OCI-LY3 (cell line): ENCODE measurements around the gene CFAP99.

Experiments
- H2AFZ ChIP-seq: fragments of 200-600, 300-600 bp; shearing (Covaris generic); 2 replicates; pipeline ENCODE4 v1.6.0; 2014; ENCODE audit warnings: antibody characterized with exemption, low read depth, low read length
- H3K27ac ChIP-seq: fragments of 200-600, 300-600 bp; sonication (generic); 2 replicates; pipeline ENCODE4 v1.5.1; 2014; ENCODE audit warnings: mild to moderate bottlenecking, low read length, moderate library complexity, mixed read lengths
- H3K27me3 ChIP-seq: fragments of 200-600, 300-600 bp; sonication (generic); 2 replicates; pipeline ENCODE4 v1.6.1; 2014; ENCODE audit warnings: low read depth, low read length, mixed read lengths
- H3K36me3 ChIP-seq: fragments of 200-600, 300-600 bp; sonication (generic); replicated peaks from 2 replicates; pipeline ENCODE3; 2014; ENCODE audit warnings: low read depth, low read length, mixed read lengths
- H3K4me1 ChIP-seq: fragments of 300-600, 200-600 bp; sonication (generic); 2 replicates; pipeline ENCODE4 v1.6.1; 2014; ENCODE audit warnings: low read length, mixed read lengths
- H3K4me2 ChIP-seq: fragments of 200-600, 300-600 bp; sonication (generic); 2 replicates; pipeline ENCODE4 v1.6.1; 2014; ENCODE audit warnings: low read length, mixed read lengths
- H3K4me3 ChIP-seq: fragments of 300-600, 200-600 bp; sonication (generic); 2 replicates; pipeline ENCODE4 v1.5.1; 2014; ENCODE audit warnings: antibody characterized with exemption, mild to moderate bottlenecking, low read length, moderate library complexity
- H3K79me2 ChIP-seq: fragments of 300-600, 200-600 bp; shearing (Covaris generic); 2 replicates; pipeline ENCODE4 v1.6.1; 2014; ENCODE audit warnings: mild to moderate bottlenecking, low read length, mixed read lengths
- H3K9ac ChIP-seq: fragments of 300-600, 200-600 bp; shearing (Covaris generic); 2 replicates; pipeline ENCODE4 v1.6.0; 2014; ENCODE audit warnings: mild to moderate bottlenecking, low read length, moderate library complexity
- H3K9me3 ChIP-seq: fragments of 200-600, 300-600 bp; shearing (Covaris generic); 2 replicates; pipeline ENCODE4 v1.6.1; 2014; ENCODE audit warnings: low read length, mixed read lengths; ENCODE audit not compliant: insufficient read depth
- H4K20me1 ChIP-seq: fragments of 200-600, 300-600 bp; sonication (generic); 2 replicates; pipeline ENCODE4 v1.6.1; 2016; ENCODE audit warnings: low read length, mixed read lengths; ENCODE audit not compliant: insufficient read depth
- EZH2phosphoT487 ChIP-seq: fragments of 200-600 bp; shearing (Covaris generic); IDR thresholded peaks from 2 replicates; pipeline ENCODE4 v1.6.1; 2018; ENCODE audit warnings: antibody characterized with exemption, mixed run types, low read depth
- TF ChIP-seq, protein P1 (sequence below): fragments of 200-600, 300-600 bp; sonication (generic); IDR thresholded peaks from 2 replicates; pipeline ENCODE4 v1.5.1; 2014; ENCODE audit warnings: antibody characterized with exemption, low read length, low read depth

The CFAP99 gene

DNA sequence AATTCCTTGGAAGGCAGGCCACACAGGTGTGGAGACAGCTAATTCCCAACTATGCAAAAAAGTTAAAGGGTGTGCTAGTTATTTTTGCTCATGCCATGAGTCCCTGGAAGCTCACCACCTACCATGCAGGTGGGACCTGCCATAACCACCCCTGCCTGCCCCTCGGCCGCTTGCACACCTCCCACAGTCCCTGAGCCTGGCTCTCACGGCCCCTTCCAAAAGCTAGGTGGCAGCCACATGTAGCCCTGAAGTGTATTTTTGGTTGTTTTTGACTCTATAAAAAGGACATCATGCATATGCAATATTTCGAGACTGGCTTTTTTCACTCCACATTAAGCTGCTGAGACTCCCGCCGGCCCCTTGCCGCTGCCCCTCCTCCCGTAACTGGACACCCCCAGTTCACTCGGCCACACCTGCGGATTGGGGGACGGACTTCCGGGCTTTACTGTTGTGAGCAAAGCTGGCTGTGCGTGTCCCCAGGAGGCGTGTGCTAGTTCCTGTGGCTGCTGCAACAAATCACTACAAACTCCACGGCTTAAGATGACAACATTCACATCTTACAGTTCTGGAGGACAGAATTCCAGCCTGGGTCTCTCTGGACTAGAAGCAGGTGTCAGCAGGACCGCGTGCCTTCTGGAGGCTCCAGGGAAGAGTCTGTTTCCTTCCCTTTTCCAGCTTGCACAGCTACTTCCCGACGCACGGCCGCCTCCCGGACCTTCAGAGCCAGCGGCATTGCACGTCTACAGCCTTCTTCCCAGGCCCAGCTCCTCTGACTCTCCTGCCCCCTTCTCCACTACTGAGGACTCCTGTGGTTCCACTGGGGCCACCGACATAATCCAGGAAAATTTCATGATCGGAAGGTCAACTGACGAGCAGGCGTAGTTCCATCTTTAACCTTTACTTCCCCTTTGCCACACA lies 25.1 kb upstream of the CFAP99 start:
- Histone ChIP-seq H3K27me3 (no peaks in the 10 kb centered on the region), H2AFZ (no peak overlapping the region), H3K79me2 (no peaks in the 10 kb centered on the region), H4K20me1 (no peaks in the 10 kb centered on the region), H3K9ac (no peak overlapping the region), H3K4me3 (no peak overlapping the region), H3K4me1 (no peaks in the 10 kb centered on the region), H3K9me3 (no peaks in the 10 kb centered on the region), H3K36me3 (no peaks in the 10 kb centered on the region), H3K4me2 (no peak overlapping the region), H3K27ac (no peak overlapping the region)
- TF ChIP-seq, protein P1, sequence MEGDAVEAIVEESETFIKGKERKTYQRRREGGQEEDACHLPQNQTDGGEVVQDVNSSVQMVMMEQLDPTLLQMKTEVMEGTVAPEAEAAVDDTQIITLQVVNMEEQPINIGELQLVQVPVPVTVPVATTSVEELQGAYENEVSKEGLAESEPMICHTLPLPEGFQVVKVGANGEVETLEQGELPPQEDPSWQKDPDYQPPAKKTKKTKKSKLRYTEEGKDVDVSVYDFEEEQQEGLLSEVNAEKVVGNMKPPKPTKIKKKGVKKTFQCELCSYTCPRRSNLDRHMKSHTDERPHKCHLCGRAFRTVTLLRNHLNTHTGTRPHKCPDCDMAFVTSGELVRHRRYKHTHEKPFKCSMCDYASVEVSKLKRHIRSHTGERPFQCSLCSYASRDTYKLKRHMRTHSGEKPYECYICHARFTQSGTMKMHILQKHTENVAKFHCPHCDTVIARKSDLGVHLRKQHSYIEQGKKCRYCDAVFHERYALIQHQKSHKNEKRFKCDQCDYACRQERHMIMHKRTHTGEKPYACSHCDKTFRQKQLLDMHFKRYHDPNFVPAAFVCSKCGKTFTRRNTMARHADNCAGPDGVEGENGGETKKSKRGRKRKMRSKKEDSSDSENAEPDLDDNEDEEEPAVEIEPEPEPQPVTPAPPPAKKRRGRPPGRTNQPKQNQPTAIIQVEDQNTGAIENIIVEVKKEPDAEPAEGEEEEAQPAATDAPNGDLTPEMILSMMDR: no peak
- no peak for TF ChIP-seq EZH2phosphoT487

- H3K36me3 ChIP-seq: no peaks in the 10 kb centered on the region
- H3K9ac ChIP-seq: no peak overlapping the region
- TF ChIP-seq EZH2phosphoT487: no peak
- H3K79me2 ChIP-seq: no peaks in the 10 kb centered on the region
- H3K4me1 ChIP-seq: no peaks in the 10 kb centered on the region
- no peak overlapping the region for H2AFZ ChIP-seq
- H3K4me2 ChIP-seq: no peak overlapping the region
- H4K20me1 ChIP-seq: no peaks in the 10 kb centered on the region
- no peaks in the 10 kb centered on the region for H3K9me3 ChIP-seq
- no peaks in the 10 kb centered on the region for H3K27me3 ChIP-seq
- no peak overlapping the region for H3K4me3 ChIP-seq
- no peak overlapping the region for H3K27ac ChIP-seq
Observed at GRCh38 chr4:2394528-2394927, 24.2 kb upstream of the CFAP99 start.

DNA sequence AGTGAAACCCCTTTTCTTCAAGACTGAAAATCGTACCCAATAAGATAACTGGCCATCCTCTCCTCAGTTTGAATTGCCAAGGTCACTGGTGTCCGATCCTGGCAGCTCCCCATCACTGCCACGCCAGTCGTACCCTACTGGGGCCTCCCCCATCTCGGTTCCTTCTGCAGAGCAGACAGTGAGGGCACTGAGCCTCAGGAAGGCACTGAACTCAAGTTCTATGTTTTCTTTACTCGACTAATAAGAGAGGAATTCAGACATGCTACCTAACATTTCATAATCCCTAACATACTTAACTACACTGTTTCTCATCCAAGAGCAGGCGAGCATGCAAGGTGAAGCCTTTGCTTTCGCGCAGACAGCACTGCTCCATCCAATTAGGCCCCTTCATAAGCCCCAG lies 23.7 kb upstream of the CFAP99 start:
- no peaks in the 10 kb centered on the region for H4K20me1 ChIP-seq
- H3K9ac ChIP-seq: no peak overlapping the region
- no peak overlapping the region for H3K4me3 ChIP-seq
- TF ChIP-seq EZH2phosphoT487: no peak
- no peaks in the 10 kb centered on the region for H3K27me3 ChIP-seq
- no peaks in the 10 kb centered on the region for H3K79me2 ChIP-seq
- H3K4me1 ChIP-seq: no peaks in the 10 kb centered on the region
- H3K4me2 ChIP-seq: no peak overlapping the region
- H3K36me3 ChIP-seq: no peaks in the 10 kb centered on the region
- H3K27ac ChIP-seq: no peak overlapping the region
- H3K9me3 ChIP-seq: no peaks in the 10 kb centered on the region
- no peak overlapping the region for H2AFZ ChIP-seq

GRCh38 chr4:2395584-2395983 lies 23.2 kb upstream of the CFAP99 start:
- no peaks in the 10 kb centered on the region for H4K20me1 ChIP-seq
- H3K4me2 ChIP-seq: no peak overlapping the region
- H3K36me3 ChIP-seq: no peaks in the 10 kb centered on the region
- no peaks in the 10 kb centered on the region for H3K9me3 ChIP-seq
- no peaks in the 10 kb centered on the region for H3K27me3 ChIP-seq
- TF ChIP-seq, protein P1: no peak
- no peak for TF ChIP-seq EZH2phosphoT487
- H2AFZ ChIP-seq: no peak overlapping the region
- no peak overlapping the region for H3K27ac ChIP-seq
- H3K4me1 ChIP-seq: no peaks in the 10 kb centered on the region
- H3K79me2 ChIP-seq: no peaks in the 10 kb centered on the region
- no peak overlapping the region for H3K4me3 ChIP-seq
- H3K9ac ChIP-seq: no peak overlapping the region

DNA sequence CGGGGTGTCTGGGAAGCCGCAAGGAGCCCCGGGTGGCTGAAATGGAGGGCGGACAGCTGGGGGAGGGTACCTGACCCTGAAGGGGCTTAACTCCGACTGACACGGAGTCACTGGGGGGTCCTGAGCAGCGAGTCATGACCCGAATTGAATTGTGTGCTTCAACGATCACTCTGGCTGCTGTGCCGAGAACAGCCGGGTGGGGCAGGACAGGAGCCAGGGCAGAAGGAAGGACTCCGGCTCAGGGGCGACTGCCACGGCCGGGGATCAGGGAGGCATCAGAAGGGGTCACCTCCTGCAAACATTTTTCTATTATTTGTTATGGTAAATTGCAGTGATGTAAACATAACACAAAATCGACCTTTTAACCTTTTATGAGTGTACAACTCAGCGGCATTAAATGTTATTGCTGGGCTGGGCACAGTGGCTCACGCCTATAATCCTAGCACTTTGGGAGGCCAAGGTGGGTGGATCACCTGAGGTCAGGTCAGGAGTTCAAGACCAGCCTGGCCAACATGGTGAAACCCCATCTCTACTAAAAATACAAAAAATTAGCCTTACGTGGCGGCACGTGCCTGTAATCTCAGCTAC lies 21.9 kb upstream of the CFAP99 start:
- no peak overlapping the region for H3K4me3 ChIP-seq
- H3K9me3 ChIP-seq: no peaks in the 10 kb centered on the region
- no peak overlapping the region for H3K27ac ChIP-seq
- no peaks in the 10 kb centered on the region for H3K36me3 ChIP-seq
- no peak overlapping the region for H3K4me2 ChIP-seq
- no peaks in the 10 kb centered on the region for H3K4me1 ChIP-seq
- TF ChIP-seq, protein P1: no peak
- no peak for TF ChIP-seq EZH2phosphoT487
- H3K27me3 ChIP-seq: no peaks in the 10 kb centered on the region
- H2AFZ ChIP-seq: no peak overlapping the region
- H3K79me2 ChIP-seq: no peaks in the 10 kb centered on the region
- no peaks in the 10 kb centered on the region for H4K20me1 ChIP-seq
- H3K9ac ChIP-seq: no peak overlapping the region
